ENCODE measurements around the gene FOXJ3. TPM values are rescaled to one million over a fixed set of nuclear protein-coding genes. Genes with fewer than 3 reads are reported as not detected.

Gene FOXJ3
- total and polyA plus RNA-seq, 4 donors = 5.3 to 16.8 (median 12.4) TPM

DNA sequence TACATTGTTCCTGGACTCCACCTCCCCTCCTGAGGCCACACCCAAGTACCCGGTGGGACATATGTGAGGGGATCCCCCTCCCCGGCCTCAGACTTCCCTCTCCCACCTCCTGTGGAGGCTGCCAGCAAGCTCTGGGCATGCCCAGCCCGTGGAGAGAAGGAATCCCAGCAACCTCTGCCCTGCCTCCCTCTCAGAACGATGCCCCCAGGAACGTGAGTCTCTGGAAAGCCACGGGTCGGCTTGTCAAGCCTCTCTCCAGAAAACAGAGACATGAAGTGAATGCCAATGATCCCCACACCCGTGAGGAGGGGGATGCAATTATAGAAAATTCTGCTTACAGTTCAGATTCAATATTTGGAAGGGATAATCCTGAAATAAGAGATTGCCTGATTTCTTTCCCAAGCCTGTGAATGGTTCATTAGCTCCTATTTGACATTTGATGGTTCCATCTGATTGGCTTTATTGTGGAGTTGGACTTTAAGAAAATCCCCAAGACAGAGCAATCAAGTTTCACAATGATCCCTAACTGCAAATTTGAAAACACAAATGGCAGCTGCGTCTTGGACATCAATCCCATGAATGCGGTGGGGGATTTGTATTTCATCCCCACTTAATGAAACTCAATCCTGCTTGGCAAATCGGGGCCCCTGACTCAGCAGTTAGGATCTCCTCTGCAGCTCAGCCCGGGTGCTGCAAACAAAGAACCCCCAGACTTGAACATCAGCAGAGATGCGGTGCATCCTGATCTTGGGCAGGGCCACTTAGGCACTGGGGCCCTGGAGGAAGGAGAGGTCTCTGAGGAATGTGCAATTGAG is 190.9 kb downstream of the FOXJ3 start:
- Histone ChIP-seq H3K36me3 (ENCODE audit: control insufficient read depth in 4 of 4, insufficient read depth in 3 of 4, low read depth in 1 of 4, low read length in 3 of 4) (no peaks in the 10 kb centered on the region), H3K27ac (ENCODE audit: low read depth in 1 of 2, low read length in 2 of 2) (no peak overlapping the region), H3K4me1 (ENCODE audit: control insufficient read depth in 4 of 4, insufficient read depth in 4 of 4, low read length in 3 of 4) (peaks cover 0 to 12% (median 4%) of the 10 kb centered on the region in 4 donors), H3K9me3 (ENCODE audit: control insufficient read depth in 4 of 4, low read length in 3 of 4) (no peaks in the 10 kb centered on the region), H3K27me3 (ENCODE audit: control insufficient read depth in 4 of 4, insufficient read depth in 4 of 4, low read length in 3 of 4) (peaks cover 0 to 5% (median 2%) of the 10 kb centered on the region in 4 donors), H3K4me3 (ENCODE audit: low read depth in 1 of 3, low read length in 3 of 3) (no peak overlapping the region), H3K9ac (ENCODE audit: low read depth in 1 of 2, low read length in 2 of 2) (no peak overlapping the region)
- no peak for DNase-seq (ENCODE audit: low spot score)
- no peak for TF ChIP-seq TAF1 (conservative IDR thresholded peaks at IDR 0.05)
- TF ChIP-seq REST (IDR thresholded peaks at IDR 0.05) = no peak
- no peak for TF ChIP-seq FOXA2 (IDR thresholded peaks at IDR 0.05)
- TF ChIP-seq JUND (IDR thresholded peaks at IDR 0.05) = no peak
- TF ChIP-seq GABPA (IDR thresholded peaks at IDR 0.05 in 1 of 2, conservative IDR thresholded peaks at IDR 0.05 in 1 of 2) = no peak
- no peak for TF ChIP-seq CTCF (IDR thresholded peaks at IDR 0.05; ENCODE audit: low read depth, low read length, missing input control)
- no peak for TF ChIP-seq HNF4G (IDR thresholded peaks at IDR 0.05)
- no peak for TF ChIP-seq NR2F2 (IDR thresholded peaks at IDR 0.05)
- no peak for TF ChIP-seq RAD21 (IDR thresholded peaks at IDR 0.05)
- TF ChIP-seq FOXA1 (IDR thresholded peaks at IDR 0.05) = no peak
- TF ChIP-seq, protein P1, sequence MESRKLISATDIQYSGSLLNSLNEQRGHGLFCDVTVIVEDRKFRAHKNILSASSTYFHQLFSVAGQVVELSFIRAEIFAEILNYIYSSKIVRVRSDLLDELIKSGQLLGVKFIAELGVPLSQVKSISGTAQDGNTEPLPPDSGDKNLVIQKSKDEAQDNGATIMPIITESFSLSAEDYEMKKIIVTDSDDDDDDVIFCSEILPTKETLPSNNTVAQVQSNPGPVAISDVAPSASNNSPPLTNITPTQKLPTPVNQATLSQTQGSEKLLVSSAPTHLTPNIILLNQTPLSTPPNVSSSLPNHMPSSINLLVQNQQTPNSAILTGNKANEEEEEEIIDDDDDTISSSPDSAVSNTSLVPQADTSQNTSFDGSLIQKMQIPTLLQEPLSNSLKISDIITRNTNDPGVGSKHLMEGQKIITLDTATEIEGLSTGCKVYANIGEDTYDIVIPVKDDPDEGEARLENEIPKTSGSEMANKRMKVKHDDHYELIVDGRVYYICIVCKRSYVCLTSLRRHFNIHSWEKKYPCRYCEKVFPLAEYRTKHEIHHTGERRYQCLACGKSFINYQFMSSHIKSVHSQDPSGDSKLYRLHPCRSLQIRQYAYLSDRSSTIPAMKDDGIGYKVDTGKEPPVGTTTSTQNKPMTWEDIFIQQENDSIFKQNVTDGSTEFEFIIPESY (IDR thresholded peaks at IDR 0.05) = no peak
- TF ChIP-seq SP1 (IDR thresholded peaks at IDR 0.05) = no peak
- TF ChIP-seq, protein P2, sequence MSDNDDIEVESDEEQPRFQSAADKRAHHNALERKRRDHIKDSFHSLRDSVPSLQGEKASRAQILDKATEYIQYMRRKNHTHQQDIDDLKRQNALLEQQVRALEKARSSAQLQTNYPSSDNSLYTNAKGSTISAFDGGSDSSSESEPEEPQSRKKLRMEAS (IDR thresholded peaks at IDR 0.05) = no peak
- TF ChIP-seq YY1 (IDR thresholded peaks at IDR 0.05) = no peak
- no peak for TF ChIP-seq RXRA (IDR thresholded peaks at IDR 0.05)
- no peak for TF ChIP-seq HNF4A (conservative IDR thresholded peaks at IDR 0.05)
- WGBS = 59% methylated on average over 13 of the region's 13 CpGs
